Caco-2 (cell line): ENCODE measurements around the gene FAM135A. TPM values are rescaled to one million over a fixed set of nuclear protein-coding genes. Genes with fewer than 3 reads are reported as not detected.

Source experiments
- BruUV-seq: library from RNA; stranded (reverse); fragments of 400-500 nt; replicated peaks from 2 replicates; lab custom pipeline; 2021; lab: Mats Ljungman, UMichigan
- CTCF ChIA-PET: fragments of 300-600 bp; sonication (Branson Sonifier 250); formaldehyde crosslinking; loops from one replicate; lab custom pipeline; 2022; ENCODE audit warnings: antibody characterized with exemption; lab: Charles Lee
- POLR2A ChIA-PET: fragments of 300-600 bp; sonication (Branson Sonifier 250); formaldehyde crosslinking; loops from one replicate; lab custom pipeline; 2022; ENCODE audit warnings: antibody characterized with exemption; lab: Charles Lee
- DNase-seq, 2 experiments: peaks; one replicate each; pipeline versions ENCODE4 v3.0.0 to v3.0.0-alpha.2; 2020 to 2022
- H3K27me3 ChIP-seq: replicated peaks from 2 replicates; pipeline ENCODE4 v1.6.0; 2011; ENCODE audit warnings: low read length; ENCODE audit not compliant: control insufficient read depth, insufficient read depth
- H3K36me3 ChIP-seq: 2 replicates; pipeline ENCODE4 v1.5.1; 2011; ENCODE audit warnings: low read length; ENCODE audit not compliant: control insufficient read depth, insufficient read depth
- H3K4me1 ChIP-seq: fragments of 250-450 bp; sonication (Bioruptor Pico); 2 replicates; pipeline ENCODE4 v1.5.1; 2020; ENCODE audit warnings: mild to moderate bottlenecking
- H3K4me3 ChIP-seq: 2 replicates; pipeline ENCODE4 v1.5.1; 2011; ENCODE audit warnings: low read depth, mild to moderate bottlenecking, control low read depth, low read length
- H3K9me3 ChIP-seq: fragments of 250-450 bp; sonication (Bioruptor Pico); 2 replicates; pipeline ENCODE4 v1.5.1; 2020; ENCODE audit warnings: mild to moderate bottlenecking, moderate library complexity
- H3K27ac Mint-ChIP-seq: one replicate; pipeline ENCODE4 v1.8.0; 2022; ENCODE audit warnings: mixed read lengths; ENCODE audit not compliant: unreplicated experiment
- H3K27me3 Mint-ChIP-seq: one replicate; pipeline ENCODE4 v1.8.0; 2022; ENCODE audit warnings: mixed read lengths; ENCODE audit not compliant: insufficient read depth, unreplicated experiment
- H3K36me3 Mint-ChIP-seq: one replicate; pipeline ENCODE4 v1.8.0; 2022; ENCODE audit warnings: mild to moderate bottlenecking, mixed read lengths; ENCODE audit not compliant: insufficient read depth, unreplicated experiment
- H3K4me1 Mint-ChIP-seq: one replicate; pipeline ENCODE4 v1.8.0; 2022; ENCODE audit warnings: low read depth, mixed read lengths; ENCODE audit not compliant: unreplicated experiment
- H3K4me3 Mint-ChIP-seq: one replicate; pipeline ENCODE4 v1.8.0; 2022; ENCODE audit warnings: mild to moderate bottlenecking, moderate library complexity, mixed read lengths; ENCODE audit not compliant: unreplicated experiment
- H3K9me3 Mint-ChIP-seq: one replicate; pipeline ENCODE4 v1.8.0; 2022; ENCODE audit warnings: mixed read lengths; ENCODE audit not compliant: unreplicated experiment
- intact Hi-C: fragments of 100-400 bp; cut with micrococcal nuclease; formaldehyde crosslinking; loops from one replicate; pipeline ENCODE4 v1.10.0; 2022; ENCODE audit not compliant: unreplicated experiment
- total RNA-seq: library from RNA; stranded (reverse); gene quantifications from 2 replicates; pipeline ENCODE4 v1.2.3, GENCODE V29; 2022
- TF ChIP-seq, protein P1 (sequence below), 2 experiments: fragments of 200-600 bp in 1 of 2; IDR thresholded peaks; 1 replicate in 1 of 2; 2 replicates in 1 of 2; pipeline versions ENCODE4 v1.5.1 to v1.8.0; 2011 to 2022; ENCODE audit warnings: antibody characterized with exemption in 1 of 2, control low read depth in 1 of 2, inconsistent platforms in 1 of 2, low read depth in 1 of 2, low read length in 1 of 2, mild to moderate bottlenecking in 1 of 2, moderate library complexity in 1 of 2; ENCODE audit not compliant: insufficient read depth in 1 of 2, severe bottlenecking in 1 of 2, unreplicated experiment in 1 of 2

FAM135A gene
- total RNA-seq, 1 experiment from 2014 or later, result 18.7 TPM

DNA sequence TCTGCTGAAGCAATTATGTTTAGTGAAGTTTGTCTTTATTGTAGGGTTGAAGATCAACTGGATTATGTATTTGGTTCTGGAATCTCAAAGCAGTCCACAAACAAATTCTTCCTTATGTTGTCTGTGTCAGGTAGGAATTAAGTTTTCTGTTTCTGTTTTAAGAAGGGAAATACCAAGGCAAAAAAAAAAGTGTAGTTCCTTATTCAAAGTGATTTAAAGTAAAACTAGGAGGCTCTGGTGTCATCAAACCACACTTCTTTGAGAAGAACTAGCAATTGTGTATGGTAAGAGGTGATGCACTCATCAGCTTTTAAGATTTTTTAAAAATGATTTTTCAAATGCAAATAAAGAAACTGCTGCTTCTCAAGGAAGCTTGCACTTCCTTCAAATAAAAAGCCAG, 1.9 kb downstream of the FAM135A start:
- Mint-ChIP-seq H3K27me3 (no peaks in the 10 kb centered on the region), H3K4me3 (no peak overlapping the region), H3K36me3 (peaks cover 6% of the 10 kb centered on the region), H3K27ac (no peak overlapping the region), H3K9me3 (no peaks in the 10 kb centered on the region), H3K4me1 (peaks cover 8% of the 10 kb centered on the region)
- peaks cover 2% of the 10 kb centered on the region; the same call in 1 of the 2 replicates for H3K36me3 ChIP-seq
- ChIA-PET CTCF (no interaction called here), POLR2A (interaction anchor here (0.7 kb wide), 1 partner anchor 1840 kb away, joined by 4 read pairs; no protein-coding TSS in a partner anchor)
- no peaks in the 10 kb centered on the region for H3K27me3 ChIP-seq
- H3K4me3 ChIP-seq, result no peak overlapping the region
- TF ChIP-seq, protein P1, sequence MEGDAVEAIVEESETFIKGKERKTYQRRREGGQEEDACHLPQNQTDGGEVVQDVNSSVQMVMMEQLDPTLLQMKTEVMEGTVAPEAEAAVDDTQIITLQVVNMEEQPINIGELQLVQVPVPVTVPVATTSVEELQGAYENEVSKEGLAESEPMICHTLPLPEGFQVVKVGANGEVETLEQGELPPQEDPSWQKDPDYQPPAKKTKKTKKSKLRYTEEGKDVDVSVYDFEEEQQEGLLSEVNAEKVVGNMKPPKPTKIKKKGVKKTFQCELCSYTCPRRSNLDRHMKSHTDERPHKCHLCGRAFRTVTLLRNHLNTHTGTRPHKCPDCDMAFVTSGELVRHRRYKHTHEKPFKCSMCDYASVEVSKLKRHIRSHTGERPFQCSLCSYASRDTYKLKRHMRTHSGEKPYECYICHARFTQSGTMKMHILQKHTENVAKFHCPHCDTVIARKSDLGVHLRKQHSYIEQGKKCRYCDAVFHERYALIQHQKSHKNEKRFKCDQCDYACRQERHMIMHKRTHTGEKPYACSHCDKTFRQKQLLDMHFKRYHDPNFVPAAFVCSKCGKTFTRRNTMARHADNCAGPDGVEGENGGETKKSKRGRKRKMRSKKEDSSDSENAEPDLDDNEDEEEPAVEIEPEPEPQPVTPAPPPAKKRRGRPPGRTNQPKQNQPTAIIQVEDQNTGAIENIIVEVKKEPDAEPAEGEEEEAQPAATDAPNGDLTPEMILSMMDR (IDR thresholded peaks at IDR 0.05; ENCODE audit: insufficient read depth in 1 of 2, low read depth in 1 of 2, low read length in 1 of 2, severe bottlenecking in 1 of 2, unreplicated experiment in 1 of 2), result no peak
- no TSS peak for BruUV-seq
- DNase-seq, result no peak
- no peaks in the 10 kb centered on the region for H3K9me3 ChIP-seq
- H3K4me1 ChIP-seq, result peaks cover 22% of the 10 kb centered on the region
- intact Hi-C loops, result no loop called here

DNA sequence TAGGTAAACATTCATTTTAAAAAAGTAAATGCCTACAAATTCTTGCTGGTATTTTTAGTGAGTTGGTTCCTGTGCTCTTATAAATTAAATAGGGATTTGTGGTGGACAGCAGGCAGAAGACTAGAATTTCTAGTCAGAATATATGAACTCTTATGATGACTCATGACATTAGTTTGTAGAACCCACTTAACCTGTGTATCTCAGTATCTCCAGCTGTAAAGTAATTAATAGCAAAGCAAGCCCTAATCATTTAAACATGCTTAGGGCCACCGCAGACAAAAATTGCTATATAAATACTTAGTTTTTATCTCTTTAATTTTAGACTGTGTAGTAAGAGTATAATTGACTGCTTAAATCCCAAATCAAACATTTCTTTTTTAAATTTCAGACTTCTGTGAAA, 2.4 kb downstream of the FAM135A start:
- no TSS peak for BruUV-seq
- Mint-ChIP-seq H3K9me3 (no peaks in the 10 kb centered on the region), H3K27ac (no peak overlapping the region), H3K36me3 (peaks cover 6% of the 10 kb centered on the region), H3K27me3 (no peaks in the 10 kb centered on the region), H3K4me3 (no peak overlapping the region), H3K4me1 (peaks cover 8% of the 10 kb centered on the region)
- peaks cover 2% of the 10 kb centered on the region; the same call in 1 of the 2 replicates for H3K36me3 ChIP-seq
- H3K27me3 ChIP-seq, result no peaks in the 10 kb centered on the region
- H3K4me1 ChIP-seq, result peaks cover 22% of the 10 kb centered on the region
- POLR2A ChIA-PET, result interaction anchor here (0.7 kb wide), 1 partner anchor 1840 kb away, joined by 4 read pairs; no protein-coding TSS in a partner anchor
- TF ChIP-seq, protein P1 (IDR thresholded peaks at IDR 0.05; ENCODE audit: insufficient read depth in 1 of 2, low read depth in 1 of 2, low read length in 1 of 2, severe bottlenecking in 1 of 2, unreplicated experiment in 1 of 2), result no peak
- intact Hi-C loops, result no loop called here
- H3K9me3 ChIP-seq, result no peaks in the 10 kb centered on the region
- CTCF ChIA-PET, result no interaction called here
- no peak overlapping the region for H3K4me3 ChIP-seq
- no peak for DNase-seq

DNA sequence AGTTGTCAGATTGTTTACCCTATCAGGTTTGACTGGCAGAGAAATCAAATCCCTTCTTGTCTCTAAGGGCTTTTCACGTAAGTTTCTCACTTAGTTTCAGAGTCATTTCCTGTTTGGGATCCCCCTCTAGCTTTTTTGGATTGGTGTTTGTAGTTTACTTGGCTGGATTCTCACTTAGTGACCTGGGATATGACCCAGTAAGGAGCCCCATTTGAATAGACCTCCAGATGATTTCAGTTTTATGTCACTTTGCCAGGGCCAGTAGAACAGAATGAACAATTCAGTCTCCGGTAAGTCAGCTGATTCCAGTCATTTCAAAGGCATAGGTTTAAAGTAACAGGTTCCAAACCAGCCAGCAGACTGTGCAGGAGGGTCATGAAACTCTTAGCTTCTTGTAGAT, 8.2 kb downstream of the FAM135A start:
- TF ChIP-seq, protein P1 (IDR thresholded peaks at IDR 0.05; ENCODE audit: insufficient read depth in 1 of 2, low read depth in 1 of 2, low read length in 1 of 2, severe bottlenecking in 1 of 2, unreplicated experiment in 1 of 2), result no peak
- Histone ChIP-seq H3K27me3 (no peaks in the 10 kb centered on the region), H3K36me3 (peaks cover 2% of the 10 kb centered on the region; the same call in 1 of the 2 replicates), H3K4me3 (no peak overlapping the region), H3K4me1 (peaks cover 4% of the 10 kb centered on the region), H3K9me3 (no peaks in the 10 kb centered on the region)
- ChIA-PET CTCF (no interaction called here), POLR2A (interaction anchor here (1.3 kb wide), 1 partner anchor 8 kb away, joined by 5 read pairs; the partner anchor contains the start of gene FAM135A)
- Mint-ChIP-seq H3K36me3 (peaks cover 6% of the 10 kb centered on the region), H3K27me3 (no peaks in the 10 kb centered on the region), H3K9me3 (no peaks in the 10 kb centered on the region), H3K27ac (no peak overlapping the region), H3K4me1 (no peaks in the 10 kb centered on the region), H3K4me3 (no peak overlapping the region)
- intact Hi-C loops, result no loop called here
- no peak for DNase-seq
- BruUV-seq, result no TSS peak
